ENCODE data around the gene U2AF2. TPM values are rescaled to one million over a fixed set of nuclear protein-coding genes. Genes with fewer than 3 reads are reported as not detected.
A peak's percentile ranks its signal among the peaks of the same experiment; 100 is the strongest.

The U2AF2 gene
- polyA plus RNA-seq, 1 donor from 2014 or later = 129 TPM

DNA sequence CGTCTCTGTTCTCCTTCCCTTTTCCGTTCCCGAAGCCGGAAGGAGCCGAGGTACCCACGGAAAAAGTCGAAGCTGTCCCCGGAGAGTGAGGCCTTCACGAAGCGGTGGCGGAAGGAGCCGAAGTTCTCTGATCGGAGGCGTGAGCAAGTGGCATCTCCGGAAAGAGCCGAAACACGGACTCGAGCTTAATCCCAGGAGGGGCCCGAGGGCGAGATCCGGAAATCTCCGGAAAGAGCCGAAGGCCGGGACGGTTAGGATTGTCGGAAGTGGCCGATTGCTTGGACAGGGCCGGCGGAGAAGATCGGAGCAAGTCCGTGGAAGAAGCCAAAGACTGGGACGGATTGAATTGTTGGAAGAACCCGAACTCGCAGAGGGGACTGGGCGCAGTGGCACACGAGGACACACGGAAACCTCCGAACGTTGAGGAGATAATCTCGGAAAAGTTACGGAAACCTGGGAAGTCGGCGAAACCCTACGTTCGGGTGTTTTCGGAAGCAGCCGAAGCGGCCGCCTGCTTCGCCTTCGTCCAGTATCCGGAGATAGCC, 440 bp upstream of the U2AF2 start:
- H3K9me2 ChIP-seq (ENCODE audit: insufficient read depth, low read length) = no peaks in the 10 kb centered on the region
- no peaks in the 10 kb centered on the region for H3F3A ChIP-seq (ENCODE audit: insufficient read depth, low read length, poor library complexity, severe bottlenecking)
- H3K27ac ChIP-seq (ENCODE audit: low read length) = peak overlapping the region; percentile 97
- H3K9ac ChIP-seq (ENCODE audit: low read length) = peak overlapping the region; percentile 91
- peaks cover 32% of the 10 kb centered on the region for H4K20me1 ChIP-seq (ENCODE audit: insufficient read depth)
- H3K79me2 ChIP-seq (replicated peaks; ENCODE audit: insufficient read depth, low read length) = peaks cover 40% of the 10 kb centered on the region
- no peaks in the 10 kb centered on the region for H3K9me3 ChIP-seq (ENCODE audit: low read length)
- peak overlapping the region; percentile 91 for H3K4me3 ChIP-seq (ENCODE audit: low read length)
- no peak overlapping the region for H3K4me2 ChIP-seq (ENCODE audit: low read length)
- H3K27me3 ChIP-seq (ENCODE audit: insufficient read depth, low read depth, low read length) = no peaks in the 10 kb centered on the region
- H3K36me3 ChIP-seq (ENCODE audit: insufficient read depth, low read length) = no peaks in the 10 kb centered on the region
- H2AFZ ChIP-seq (ENCODE audit: low read depth, low read length) = peak overlapping the region; percentile 57
- TF ChIP-seq EZH2 (IDR thresholded peaks at IDR 0.05; ENCODE audit: borderline replicate concordance, insufficient read depth, low read length, poor library complexity, severe bottlenecking) = no peak
- TF ChIP-seq MXI1 (conservative IDR thresholded peaks at IDR 0.05; ENCODE audit: poor library complexity, severe bottlenecking) = no peak
- no peak for TF ChIP-seq RAD21 (conservative IDR thresholded peaks at IDR 0.05)
- no peak for TF ChIP-seq EP300 (conservative IDR thresholded peaks at IDR 0.05; ENCODE audit: poor library complexity, severe bottlenecking)
- TF ChIP-seq SMC3 (conservative IDR thresholded peaks at IDR 0.05; ENCODE audit: poor library complexity) = no peak
- TF ChIP-seq, protein P1, sequence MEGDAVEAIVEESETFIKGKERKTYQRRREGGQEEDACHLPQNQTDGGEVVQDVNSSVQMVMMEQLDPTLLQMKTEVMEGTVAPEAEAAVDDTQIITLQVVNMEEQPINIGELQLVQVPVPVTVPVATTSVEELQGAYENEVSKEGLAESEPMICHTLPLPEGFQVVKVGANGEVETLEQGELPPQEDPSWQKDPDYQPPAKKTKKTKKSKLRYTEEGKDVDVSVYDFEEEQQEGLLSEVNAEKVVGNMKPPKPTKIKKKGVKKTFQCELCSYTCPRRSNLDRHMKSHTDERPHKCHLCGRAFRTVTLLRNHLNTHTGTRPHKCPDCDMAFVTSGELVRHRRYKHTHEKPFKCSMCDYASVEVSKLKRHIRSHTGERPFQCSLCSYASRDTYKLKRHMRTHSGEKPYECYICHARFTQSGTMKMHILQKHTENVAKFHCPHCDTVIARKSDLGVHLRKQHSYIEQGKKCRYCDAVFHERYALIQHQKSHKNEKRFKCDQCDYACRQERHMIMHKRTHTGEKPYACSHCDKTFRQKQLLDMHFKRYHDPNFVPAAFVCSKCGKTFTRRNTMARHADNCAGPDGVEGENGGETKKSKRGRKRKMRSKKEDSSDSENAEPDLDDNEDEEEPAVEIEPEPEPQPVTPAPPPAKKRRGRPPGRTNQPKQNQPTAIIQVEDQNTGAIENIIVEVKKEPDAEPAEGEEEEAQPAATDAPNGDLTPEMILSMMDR (IDR thresholded peaks at IDR 0.05; ENCODE audit: poor library complexity, severe bottlenecking) = no peak
- TF ChIP-seq, protein P2, sequence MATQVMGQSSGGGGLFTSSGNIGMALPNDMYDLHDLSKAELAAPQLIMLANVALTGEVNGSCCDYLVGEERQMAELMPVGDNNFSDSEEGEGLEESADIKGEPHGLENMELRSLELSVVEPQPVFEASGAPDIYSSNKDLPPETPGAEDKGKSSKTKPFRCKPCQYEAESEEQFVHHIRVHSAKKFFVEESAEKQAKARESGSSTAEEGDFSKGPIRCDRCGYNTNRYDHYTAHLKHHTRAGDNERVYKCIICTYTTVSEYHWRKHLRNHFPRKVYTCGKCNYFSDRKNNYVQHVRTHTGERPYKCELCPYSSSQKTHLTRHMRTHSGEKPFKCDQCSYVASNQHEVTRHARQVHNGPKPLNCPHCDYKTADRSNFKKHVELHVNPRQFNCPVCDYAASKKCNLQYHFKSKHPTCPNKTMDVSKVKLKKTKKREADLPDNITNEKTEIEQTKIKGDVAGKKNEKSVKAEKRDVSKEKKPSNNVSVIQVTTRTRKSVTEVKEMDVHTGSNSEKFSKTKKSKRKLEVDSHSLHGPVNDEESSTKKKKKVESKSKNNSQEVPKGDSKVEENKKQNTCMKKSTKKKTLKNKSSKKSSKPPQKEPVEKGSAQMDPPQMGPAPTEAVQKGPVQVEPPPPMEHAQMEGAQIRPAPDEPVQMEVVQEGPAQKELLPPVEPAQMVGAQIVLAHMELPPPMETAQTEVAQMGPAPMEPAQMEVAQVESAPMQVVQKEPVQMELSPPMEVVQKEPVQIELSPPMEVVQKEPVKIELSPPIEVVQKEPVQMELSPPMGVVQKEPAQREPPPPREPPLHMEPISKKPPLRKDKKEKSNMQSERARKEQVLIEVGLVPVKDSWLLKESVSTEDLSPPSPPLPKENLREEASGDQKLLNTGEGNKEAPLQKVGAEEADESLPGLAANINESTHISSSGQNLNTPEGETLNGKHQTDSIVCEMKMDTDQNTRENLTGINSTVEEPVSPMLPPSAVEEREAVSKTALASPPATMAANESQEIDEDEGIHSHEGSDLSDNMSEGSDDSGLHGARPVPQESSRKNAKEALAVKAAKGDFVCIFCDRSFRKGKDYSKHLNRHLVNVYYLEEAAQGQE (IDR thresholded peaks at IDR 0.05; ENCODE audit: borderline replicate concordance) = no peak
- no peak for TF ChIP-seq POLR2AphosphoS5 (IDR thresholded peaks at IDR 0.05)

DNA sequence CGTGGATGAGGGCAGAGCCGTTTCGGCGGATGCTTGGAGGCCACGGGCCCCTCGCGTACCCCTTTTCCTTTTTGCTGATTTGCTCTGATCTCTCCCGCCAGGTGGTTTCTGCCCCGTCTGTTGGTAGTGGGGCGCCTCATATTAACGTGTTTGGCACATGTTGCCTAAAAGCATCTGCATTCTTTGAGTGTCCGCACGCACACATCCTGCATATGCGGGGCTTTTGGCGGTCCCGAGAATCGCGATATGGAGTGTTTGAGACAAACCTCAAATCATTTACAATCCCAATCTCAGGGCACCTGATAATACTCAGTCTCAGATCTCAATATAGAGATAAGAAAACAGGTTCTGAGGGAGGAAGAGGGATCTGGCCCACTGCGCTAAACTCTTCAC, 809 bp downstream of the U2AF2 start:
- Histone ChIP-seq H4K20me1 (ENCODE audit: insufficient read depth) (peaks cover 42% of the 10 kb centered on the region), H3F3A (ENCODE audit: insufficient read depth, low read length, poor library complexity, severe bottlenecking) (no peaks in the 10 kb centered on the region), H3K9me2 (ENCODE audit: insufficient read depth, low read length) (no peaks in the 10 kb centered on the region), H3K9me3 (ENCODE audit: low read length) (no peaks in the 10 kb centered on the region), H3K79me2 (replicated peaks; ENCODE audit: insufficient read depth, low read length) (peaks cover 43% of the 10 kb centered on the region), H3K4me3 (ENCODE audit: low read length) (peak overlapping the region; percentile 91), H2AFZ (ENCODE audit: low read depth, low read length) (no peak overlapping the region), H3K36me3 (ENCODE audit: insufficient read depth, low read length) (no peaks in the 10 kb centered on the region), H3K4me2 (ENCODE audit: low read length) (peak overlapping the region; percentile 94), H3K9ac (ENCODE audit: low read length) (peak overlapping the region; percentile 98), H3K27me3 (ENCODE audit: insufficient read depth, low read depth, low read length) (no peaks in the 10 kb centered on the region), H3K27ac (ENCODE audit: low read length) (peak overlapping the region; percentile 97)
- peak; percentile 95 for TF ChIP-seq MXI1 (conservative IDR thresholded peaks at IDR 0.05; ENCODE audit: poor library complexity, severe bottlenecking)
- TF ChIP-seq, protein P1 (IDR thresholded peaks at IDR 0.05; ENCODE audit: poor library complexity, severe bottlenecking) = no peak

Measured in neural cell (in vitro differentiated cells).